Nephron progenitor cell (in vitro differentiated cells): ENCODE measurements around the gene CBY3.
"Not testable (repeated sequence)": the region's sequence is repeated elsewhere in the genome, so short reads cannot be mapped to it uniquely, and the experiment has no call there.

Experiments
- DNase-seq: peaks from one replicate; pipeline ENCODE4 v3.0.0; 2021
- H3K27ac Mint-ChIP-seq: 2 replicates; pipeline ENCODE4 v1.8.0; 2021; ENCODE audit warnings: mild to moderate bottlenecking, moderate library complexity, mixed read lengths
- H3K27me3 Mint-ChIP-seq: 2 replicates; pipeline ENCODE4 v1.8.0; 2021; ENCODE audit warnings: mild to moderate bottlenecking, low read depth, mixed read lengths; ENCODE audit not compliant: poor library complexity
- H3K36me3 Mint-ChIP-seq: 2 replicates; pipeline ENCODE4 v1.8.0; 2021; ENCODE audit warnings: low read depth, mixed read lengths
- H3K4me1 Mint-ChIP-seq: 2 replicates; pipeline ENCODE4 v1.8.0; 2021; ENCODE audit warnings: mixed read lengths
- H3K4me3 Mint-ChIP-seq: 2 replicates; pipeline ENCODE4 v1.8.0; 2021; ENCODE audit warnings: mild to moderate bottlenecking, moderate library complexity, mixed read lengths
- H3K9me3 Mint-ChIP-seq: 2 replicates; pipeline ENCODE4 v1.8.0; 2021; ENCODE audit warnings: mild to moderate bottlenecking, moderate library complexity, mixed read lengths
- TF ChIP-seq, protein P1 (sequence below): fragments of 200-600 bp; sonication (generic); IDR thresholded peaks from 2 replicates; pipeline ENCODE4 v1.5.0; 2021; ENCODE audit warnings: antibody characterized with exemption

The CBY3 gene

DNA sequence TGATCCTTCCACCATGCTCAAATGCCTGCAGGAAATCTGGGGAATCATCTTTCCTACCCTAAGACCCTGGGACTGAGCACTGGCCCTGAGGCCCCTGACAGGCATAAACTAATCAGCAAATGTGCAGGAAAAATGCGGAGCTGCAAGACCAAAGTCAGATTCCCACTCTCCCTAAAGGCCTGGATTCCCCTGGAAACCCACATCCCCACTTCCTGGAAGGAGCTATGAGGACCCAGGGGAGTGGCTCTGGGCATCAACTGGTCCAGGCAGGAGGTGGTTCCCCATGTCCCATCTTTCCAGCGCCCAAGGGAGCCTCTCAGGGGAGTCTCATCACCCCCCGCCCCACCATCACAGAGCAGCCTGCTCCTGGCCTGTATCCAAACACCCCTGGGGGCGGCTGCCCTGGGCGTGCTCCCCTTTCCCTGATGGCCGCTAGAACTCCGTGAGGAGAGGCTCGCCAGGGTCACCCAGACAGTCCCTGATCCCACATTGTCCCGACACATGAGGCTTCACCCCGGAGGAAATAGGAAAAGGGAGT, 31.6 kb downstream of the CBY3 start:
- H3K4me3 Mint-ChIP-seq, H3K27ac Mint-ChIP-seq, DNase-seq, H3K36me3 Mint-ChIP-seq, H3K4me1 Mint-ChIP-seq: not testable (repeated sequence)
- H3K27me3 Mint-ChIP-seq = peaks cover 10% of the 10 kb centered on the region
- peaks cover 17% of the 10 kb centered on the region for H3K9me3 Mint-ChIP-seq

DNA sequence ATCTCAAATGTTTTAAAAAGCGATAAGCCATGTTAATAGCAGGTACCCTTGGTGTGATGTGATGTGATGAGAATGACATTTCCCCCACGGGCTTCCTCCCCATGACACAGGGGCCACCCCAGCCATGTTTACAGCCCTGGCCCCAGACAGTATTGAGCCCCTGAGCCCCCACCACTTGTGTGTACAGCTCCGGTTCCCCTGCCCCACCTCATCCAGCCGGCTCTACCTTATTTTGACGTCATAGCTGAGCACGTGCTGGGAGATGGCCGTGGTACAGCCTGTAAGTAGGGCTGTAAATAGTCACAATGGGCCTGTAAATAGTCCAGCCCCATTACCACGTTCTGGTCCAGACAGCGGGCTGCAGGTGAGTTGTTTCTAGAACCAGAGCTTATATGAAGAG, 32.4 kb downstream of the CBY3 start:
- Mint-ChIP-seq H3K27ac (no peak overlapping the region), H3K36me3 (no peaks in the 10 kb centered on the region), H3K4me1 (peaks cover 10% of the 10 kb centered on the region), H3K27me3 (peaks cover 9% of the 10 kb centered on the region), H3K9me3 (peaks cover 17% of the 10 kb centered on the region), H3K4me3 (no peak overlapping the region)
- DNase-seq = no peak
- TF ChIP-seq, protein P1, sequence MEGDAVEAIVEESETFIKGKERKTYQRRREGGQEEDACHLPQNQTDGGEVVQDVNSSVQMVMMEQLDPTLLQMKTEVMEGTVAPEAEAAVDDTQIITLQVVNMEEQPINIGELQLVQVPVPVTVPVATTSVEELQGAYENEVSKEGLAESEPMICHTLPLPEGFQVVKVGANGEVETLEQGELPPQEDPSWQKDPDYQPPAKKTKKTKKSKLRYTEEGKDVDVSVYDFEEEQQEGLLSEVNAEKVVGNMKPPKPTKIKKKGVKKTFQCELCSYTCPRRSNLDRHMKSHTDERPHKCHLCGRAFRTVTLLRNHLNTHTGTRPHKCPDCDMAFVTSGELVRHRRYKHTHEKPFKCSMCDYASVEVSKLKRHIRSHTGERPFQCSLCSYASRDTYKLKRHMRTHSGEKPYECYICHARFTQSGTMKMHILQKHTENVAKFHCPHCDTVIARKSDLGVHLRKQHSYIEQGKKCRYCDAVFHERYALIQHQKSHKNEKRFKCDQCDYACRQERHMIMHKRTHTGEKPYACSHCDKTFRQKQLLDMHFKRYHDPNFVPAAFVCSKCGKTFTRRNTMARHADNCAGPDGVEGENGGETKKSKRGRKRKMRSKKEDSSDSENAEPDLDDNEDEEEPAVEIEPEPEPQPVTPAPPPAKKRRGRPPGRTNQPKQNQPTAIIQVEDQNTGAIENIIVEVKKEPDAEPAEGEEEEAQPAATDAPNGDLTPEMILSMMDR = no peak

DNA sequence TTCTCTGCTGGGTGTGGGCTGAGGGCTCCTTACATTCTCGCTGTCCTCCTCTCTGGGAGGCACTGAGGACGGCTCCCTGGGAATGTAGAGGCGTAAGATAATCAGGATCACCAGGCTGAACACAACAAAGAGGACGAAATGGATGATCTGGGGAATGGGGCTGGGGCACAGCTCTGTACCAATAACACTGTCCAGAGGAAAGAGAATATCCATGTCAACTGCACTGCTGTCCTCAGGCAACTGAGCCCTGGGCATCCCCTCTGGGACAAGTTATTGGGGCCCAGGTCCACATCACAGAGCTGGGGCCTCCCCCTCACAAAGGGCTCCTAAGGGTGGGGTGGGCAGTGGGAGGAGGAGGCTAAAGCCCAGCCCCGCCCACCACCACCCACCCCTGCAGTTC, 36.1 kb downstream of the CBY3 start:
- H3K9me3 Mint-ChIP-seq, H3K4me3 Mint-ChIP-seq, DNase-seq, H3K4me1 Mint-ChIP-seq, H3K27me3 Mint-ChIP-seq, H3K36me3 Mint-ChIP-seq: not testable (repeated sequence)
- peak overlapping the region; percentile 50 for H3K27ac Mint-ChIP-seq

DNA sequence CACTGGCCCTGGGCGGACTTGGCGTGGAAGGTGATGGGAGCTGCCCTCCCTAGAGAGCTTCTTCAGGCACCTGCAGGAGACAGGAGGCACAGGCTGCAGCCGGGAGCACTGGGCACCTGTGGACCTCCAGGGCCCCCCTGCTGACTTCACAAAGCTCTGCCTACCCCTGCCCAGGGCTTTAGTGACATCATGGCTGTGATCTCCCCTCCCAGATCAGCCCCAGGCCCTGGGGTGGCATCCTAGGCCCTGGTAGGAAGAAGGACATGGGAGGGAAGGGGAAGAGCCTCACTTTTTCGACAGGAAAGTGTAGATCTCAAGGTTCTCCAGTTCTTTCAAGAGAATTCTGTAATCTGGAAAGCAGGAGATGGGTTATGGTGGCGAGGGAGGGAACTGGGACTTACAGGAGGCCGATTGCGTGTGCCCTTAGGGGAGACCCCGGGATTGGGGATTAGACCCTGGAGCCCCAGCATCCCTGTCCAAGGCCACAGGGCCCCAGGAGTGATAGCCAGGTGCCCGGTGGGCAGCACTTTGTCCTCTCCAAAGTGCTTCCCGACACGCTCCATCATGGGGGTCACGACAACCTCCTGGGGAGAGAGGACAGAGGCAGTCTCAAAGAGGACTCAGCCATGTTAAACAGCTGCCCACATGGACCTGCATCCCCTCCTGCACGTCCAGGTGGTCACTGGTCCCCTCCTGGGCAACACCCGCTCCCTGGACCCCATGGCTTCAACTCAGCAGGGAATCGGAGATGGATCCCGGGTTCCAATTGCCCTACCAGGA, 37.5 kb downstream of the CBY3 start:
- not testable (repeated sequence) for H3K9me3 Mint-ChIP-seq

DNA sequence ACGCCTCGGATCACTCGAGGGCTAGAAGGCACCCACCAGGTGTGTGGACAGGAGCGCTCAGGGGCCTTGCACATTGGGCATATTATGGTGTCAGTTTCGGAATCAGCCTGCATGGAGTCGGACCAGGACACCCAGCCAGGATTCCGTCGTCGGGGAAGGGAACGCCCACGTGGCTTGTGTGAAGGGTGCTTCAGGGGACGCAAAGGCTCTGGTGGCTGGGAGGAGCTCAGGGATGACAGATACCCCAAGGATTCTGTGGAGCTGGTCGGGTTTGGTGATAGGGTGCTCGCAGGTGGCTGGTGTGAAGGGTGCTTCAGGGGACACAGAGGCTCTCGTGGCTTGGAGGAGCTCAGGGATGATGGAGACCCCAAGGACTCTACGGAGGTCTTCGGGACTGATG, 38.2 kb downstream of the CBY3 start:
- H3K4me1 Mint-ChIP-seq, H3K9me3 Mint-ChIP-seq, H3K4me3 Mint-ChIP-seq, H3K27ac Mint-ChIP-seq, DNase-seq, H3K36me3 Mint-ChIP-seq: not testable (repeated sequence)
- H3K27me3 Mint-ChIP-seq = peaks cover 17% of the 10 kb centered on the region

More for the DNA sequence above, 37.5 kb downstream of the CBY3 start:
- H3K36me3 Mint-ChIP-seq, H3K27ac Mint-ChIP-seq, H3K4me1 Mint-ChIP-seq, DNase-seq, H3K4me3 Mint-ChIP-seq: not testable (repeated sequence)
- H3K27me3 Mint-ChIP-seq = peaks cover 17% of the 10 kb centered on the region

DNA sequence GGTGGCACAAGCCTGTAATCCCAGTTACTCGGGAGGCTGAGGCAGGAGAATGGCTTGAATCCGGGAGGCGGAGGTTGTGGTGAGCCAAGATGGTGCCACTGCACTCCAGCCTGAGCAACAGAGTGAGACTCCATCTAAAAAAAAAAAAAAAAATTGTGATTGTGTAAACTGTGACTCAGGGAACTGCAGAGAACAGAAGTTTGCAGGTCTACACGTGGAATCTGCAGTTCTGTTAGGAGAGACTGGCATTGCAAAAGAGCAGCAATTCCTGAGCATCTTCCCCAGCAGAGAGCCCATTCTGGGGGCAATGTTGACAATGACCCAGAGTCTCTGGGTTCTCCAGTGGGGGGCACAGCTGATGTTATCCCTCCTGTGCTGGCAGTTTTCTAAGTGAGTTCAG, 39.1 kb downstream of the CBY3 start:
- H3K9me3 Mint-ChIP-seq, DNase-seq, H3K27ac Mint-ChIP-seq, H3K4me1 Mint-ChIP-seq, H3K36me3 Mint-ChIP-seq, H3K4me3 Mint-ChIP-seq: not testable (repeated sequence)
- H3K27me3 Mint-ChIP-seq = peaks cover 17% of the 10 kb centered on the region

DNA sequence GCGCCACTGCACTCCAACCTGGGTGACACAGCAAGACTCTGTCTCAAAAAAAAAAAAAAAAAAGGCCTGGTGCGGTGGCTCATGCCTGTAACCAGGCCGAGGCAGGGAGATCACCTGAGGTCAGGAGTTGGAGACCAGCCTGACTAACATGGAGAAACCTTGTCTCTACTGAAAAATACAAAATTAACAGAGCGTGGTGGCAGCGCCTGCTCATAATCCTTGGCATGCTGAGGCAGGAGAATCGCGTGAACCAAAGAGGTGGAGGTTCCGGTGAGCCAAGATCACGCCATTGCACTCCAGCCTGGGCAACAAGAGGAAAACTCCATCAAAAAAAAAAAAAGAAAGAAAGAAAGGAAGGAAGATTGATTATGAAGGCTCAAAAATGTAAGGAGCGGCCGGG, 41.5 kb downstream of the CBY3 start:
- H3K27ac Mint-ChIP-seq, DNase-seq, H3K4me3 Mint-ChIP-seq, H3K36me3 Mint-ChIP-seq, H3K9me3 Mint-ChIP-seq, H3K4me1 Mint-ChIP-seq: not testable (repeated sequence)
- H3K27me3 Mint-ChIP-seq = peaks cover 12% of the 10 kb centered on the region

DNA sequence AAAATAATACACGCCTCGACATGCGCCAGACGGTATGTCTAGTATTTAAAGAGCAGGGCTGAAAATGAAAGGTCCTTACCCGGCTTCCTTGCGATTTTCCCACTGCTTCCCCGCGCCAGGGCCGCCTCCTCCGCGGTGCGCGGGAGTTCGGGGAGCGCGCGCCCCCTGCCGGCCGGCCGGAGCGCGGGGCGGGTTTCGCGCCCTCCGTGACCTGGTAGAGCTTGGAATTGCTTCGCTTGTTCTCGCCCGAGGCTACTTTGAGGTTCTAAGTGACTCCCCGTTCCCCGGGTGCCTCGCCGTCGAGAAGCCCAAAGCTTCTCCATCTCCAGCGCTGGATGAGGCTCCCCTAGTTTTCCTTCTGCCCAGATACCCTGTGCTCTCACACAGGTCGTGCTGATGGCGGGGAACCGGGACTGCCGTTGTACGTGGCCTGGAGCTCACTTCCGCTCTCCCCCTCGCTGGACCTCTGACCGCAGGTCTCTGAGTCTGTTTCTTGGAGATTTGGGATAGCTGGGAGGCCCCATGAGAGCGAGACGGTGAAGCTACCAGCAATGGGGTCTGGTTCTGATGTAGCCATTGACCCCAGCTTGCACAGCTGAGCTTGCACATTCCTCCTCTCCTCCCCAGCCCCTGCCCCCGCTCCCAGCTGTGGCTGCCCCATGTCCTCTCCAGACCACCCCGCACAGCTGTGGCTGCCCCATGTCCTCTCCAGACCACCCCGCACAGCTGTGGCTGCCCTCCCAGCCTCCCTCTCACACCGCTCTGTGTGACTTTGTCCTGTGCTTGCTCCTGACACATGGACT, 46.3 kb downstream of the CBY3 start:
- not testable (repeated sequence) for H3K4me3 Mint-ChIP-seq, DNase-seq, H3K4me1 Mint-ChIP-seq, H3K27ac Mint-ChIP-seq
- Mint-ChIP-seq H3K36me3 (peaks cover 13% of the 10 kb centered on the region), H3K27me3 (peaks cover 10% of the 10 kb centered on the region), H3K9me3 (peaks cover 12% of the 10 kb centered on the region)

DNA sequence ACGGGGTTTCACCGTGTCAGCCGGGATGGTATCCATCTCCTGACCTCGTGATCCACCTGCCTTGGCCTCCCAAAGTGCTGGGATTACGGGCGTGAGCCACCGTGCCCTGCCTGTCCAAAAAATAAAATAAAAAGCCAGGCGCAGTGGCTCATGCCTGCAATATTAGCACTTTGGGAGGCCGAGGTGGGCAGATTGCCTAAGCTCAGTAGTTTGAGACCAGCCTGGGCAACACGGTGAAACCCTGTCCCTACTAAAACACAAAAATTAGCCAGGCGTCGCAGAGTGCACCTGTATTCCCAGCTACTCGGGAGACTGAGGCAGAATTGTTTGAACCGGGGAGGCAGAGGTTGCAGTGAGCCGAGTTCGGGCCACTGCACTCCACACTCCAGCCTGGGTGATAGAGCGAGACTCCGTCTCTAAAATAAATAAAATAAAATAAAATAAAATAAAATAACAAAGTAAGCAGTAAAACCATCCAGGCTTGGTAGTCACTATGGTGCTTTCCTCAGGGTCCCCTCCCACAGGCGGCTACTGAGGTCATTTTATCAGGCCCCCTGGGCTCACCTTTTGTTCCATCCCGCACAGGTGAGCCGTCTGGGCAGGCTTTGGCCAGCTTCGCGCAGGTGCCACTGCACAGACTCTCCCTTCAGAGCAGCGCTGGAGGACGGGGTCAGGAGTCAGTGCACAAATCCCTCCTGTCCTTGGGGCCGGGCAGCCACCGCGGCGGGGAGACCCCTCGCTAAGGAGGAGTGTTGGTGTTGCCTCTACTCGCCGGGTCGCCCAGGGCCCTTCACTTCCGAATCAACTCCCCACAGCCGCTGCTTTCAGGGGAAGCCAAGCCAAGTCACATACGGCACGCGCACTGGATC, 47.1 kb downstream of the CBY3 start:
- H3K27me3 Mint-ChIP-seq, H3K4me1 Mint-ChIP-seq, DNase-seq, H3K27ac Mint-ChIP-seq: not testable (repeated sequence)
- Mint-ChIP-seq H3K36me3 (peaks cover 13% of the 10 kb centered on the region), H3K9me3 (peaks cover 12% of the 10 kb centered on the region), H3K4me3 (peak overlapping the region; percentile 62)
